Omental fat pad (tissue), 4 donors: Measurements from ENCODE around the gene B3GALT2. TPM values are rescaled to one million over a fixed set of nuclear protein-coding genes. Genes with fewer than 3 reads are reported as not detected.

Source experiments
- ATAC-seq: fragments of 150-250 bp; one replicate; pipeline ENCODE4 v1.9.1; 2016; ENCODE audit warnings: mild to moderate bottlenecking, moderate library complexity; ENCODE audit not compliant: low FRiP score
- DNase-seq: peaks from one replicate; pipeline ENCODE4 v3.0.0-alpha.2; 2019; ENCODE audit warnings: low spot score
- total RNA-seq, 4 donors: library from RNA; depleted of rRNA; stranded (reverse); fragments of >200 nt; gene quantifications; one replicate each; pipeline ENCODE4 v1.1.0, GENCODE V29; 2016
- TF ChIP-seq, protein P1 (sequence below), 3 donors: fragments of 450-650 bp; IDR thresholded peaks; one replicate each; pipeline ENCODE4 v1.5.1; 2016 to 2017; ENCODE audit warnings: antibody characterized with exemption in 3 of 3, mild to moderate bottlenecking in 3 of 3, moderate library complexity in 2 of 3

Gene B3GALT2
- total RNA-seq, 4 donors from 2014 or later = 0.25 to 1.3 (median 0.74) TPM

GRCh38 chr1:193183019-193183627 is 3.3 kb downstream of the B3GALT2 start:
- TF ChIP-seq, protein P1, sequence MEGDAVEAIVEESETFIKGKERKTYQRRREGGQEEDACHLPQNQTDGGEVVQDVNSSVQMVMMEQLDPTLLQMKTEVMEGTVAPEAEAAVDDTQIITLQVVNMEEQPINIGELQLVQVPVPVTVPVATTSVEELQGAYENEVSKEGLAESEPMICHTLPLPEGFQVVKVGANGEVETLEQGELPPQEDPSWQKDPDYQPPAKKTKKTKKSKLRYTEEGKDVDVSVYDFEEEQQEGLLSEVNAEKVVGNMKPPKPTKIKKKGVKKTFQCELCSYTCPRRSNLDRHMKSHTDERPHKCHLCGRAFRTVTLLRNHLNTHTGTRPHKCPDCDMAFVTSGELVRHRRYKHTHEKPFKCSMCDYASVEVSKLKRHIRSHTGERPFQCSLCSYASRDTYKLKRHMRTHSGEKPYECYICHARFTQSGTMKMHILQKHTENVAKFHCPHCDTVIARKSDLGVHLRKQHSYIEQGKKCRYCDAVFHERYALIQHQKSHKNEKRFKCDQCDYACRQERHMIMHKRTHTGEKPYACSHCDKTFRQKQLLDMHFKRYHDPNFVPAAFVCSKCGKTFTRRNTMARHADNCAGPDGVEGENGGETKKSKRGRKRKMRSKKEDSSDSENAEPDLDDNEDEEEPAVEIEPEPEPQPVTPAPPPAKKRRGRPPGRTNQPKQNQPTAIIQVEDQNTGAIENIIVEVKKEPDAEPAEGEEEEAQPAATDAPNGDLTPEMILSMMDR (IDR thresholded peaks at IDR 0.05) = no peak
- no peak for DNase-seq
- no peak for ATAC-seq

DNA sequence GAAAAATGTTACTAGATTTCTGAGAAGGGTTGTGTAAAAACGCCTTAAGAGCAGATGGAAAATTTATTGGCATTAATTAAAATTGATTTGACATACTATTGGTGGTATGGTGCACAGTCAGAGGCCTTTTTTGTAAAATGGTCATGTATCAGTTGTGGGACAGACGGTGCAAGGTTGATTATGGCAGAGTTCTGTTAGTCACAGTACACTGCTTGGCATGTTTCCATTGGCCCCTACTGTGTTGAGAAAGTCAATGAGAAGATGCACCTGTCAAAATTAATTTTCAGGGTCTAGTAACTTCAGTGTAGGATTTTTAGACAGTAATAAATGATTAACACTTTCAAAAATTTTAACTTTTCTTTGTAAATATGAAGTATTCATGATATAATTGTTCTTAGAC is 4.4 kb downstream of the B3GALT2 start:
- TF ChIP-seq, protein P1 (IDR thresholded peaks at IDR 0.05) = no peak
- ATAC-seq = no peak

GRCh38 chr1:193181536-193181935 is 4.9 kb downstream of the B3GALT2 start:
- TF ChIP-seq, protein P1 (IDR thresholded peaks at IDR 0.05) = no peak

More for the DNA sequence above, 4.4 kb downstream of the B3GALT2 start:
- no peak for DNase-seq

GRCh38 chr1:193179094-193179493 is 7.3 kb downstream of the B3GALT2 start:
- DNase-seq (no peak), ATAC-seq (no peak)
- TF ChIP-seq, protein P1 (IDR thresholded peaks at IDR 0.05) = no peak

More at GRCh38 chr1:193181536-193181935, 4.9 kb downstream of the B3GALT2 start:
- ATAC-seq (no peak), DNase-seq (no peak)

GRCh38 chr1:193176788-193177187 is 9.6 kb downstream of the B3GALT2 start:
- TF ChIP-seq, protein P1 (IDR thresholded peaks at IDR 0.05) = no peak
- DNase-seq (no peak), ATAC-seq (no peak)

GRCh38 chr1:193176113-193176512 is 10.3 kb downstream of the B3GALT2 start:
- no peak for DNase-seq
- TF ChIP-seq, protein P1 (IDR thresholded peaks at IDR 0.05) = no peak
- ATAC-seq = no peak

- DNase-seq (no peak), ATAC-seq (no peak)
- TF ChIP-seq, protein P1 (IDR thresholded peaks at IDR 0.05) = no peak
Observed at GRCh38 chr1:193157360-193157759, 29.1 kb downstream of the B3GALT2 start.
